ENCODE data around the gene TLR5.

GRCh38 chr1:223133306-223133823 is 9.7 kb downstream of the TLR5 start:
- TF ChIP-seq CTCF (IDR thresholded peaks at IDR 0.05; ENCODE audit: poor library complexity), result no peak
- TF ChIP-seq EZH2phosphoT487 (IDR thresholded peaks at IDR 0.05; ENCODE audit: low read depth, severe bottlenecking, unreplicated experiment), result no peak
- no peak for TF ChIP-seq EZH2 (IDR thresholded peaks at IDR 0.05; ENCODE audit: borderline replicate concordance)
